WI38 (cell line): ENCODE results near the gene TNIP1.

ENCODE experiments used
- H3K4me3 ChIP-seq: 2 replicates; pipeline ENCODE4 v1.5.1; 2011; ENCODE audit warnings: low read depth, mild to moderate bottlenecking, control low read depth, low read length
- CTCF ChIP-seq: IDR thresholded peaks from 2 replicates; pipeline ENCODE4 v1.5.1; 2012; ENCODE audit warnings: low read depth, mild to moderate bottlenecking, control low read depth, low read length

TNIP1 gene

GRCh38 chr5:151026679-151027078 is 54.2 kb downstream of the TNIP1 start:
- no peak overlapping the region for H3K4me3 ChIP-seq
- TF ChIP-seq CTCF, result no peak

GRCh38 chr5:151026088-151026487 is 54.7 kb downstream of the TNIP1 start:
- no peak for TF ChIP-seq CTCF
- H3K4me3 ChIP-seq, result no peak overlapping the region

GRCh38 chr5:151025250-151025606 is 55.6 kb downstream of the TNIP1 start:
- no peak for TF ChIP-seq CTCF
- H3K4me3 ChIP-seq, result no peak overlapping the region

- TF ChIP-seq CTCF, result no peak
- H3K4me3 ChIP-seq, result no peak overlapping the region
These were observed 56.2 kb downstream of the TNIP1 start for GRCh38 chr5:151024440-151025249.

- TF ChIP-seq CTCF, result no peak
- no peak overlapping the region for H3K4me3 ChIP-seq
These were observed 57.2 kb downstream of the TNIP1 start for GRCh38 chr5:151023651-151024050.

- no peak overlapping the region for H3K4me3 ChIP-seq
- no peak for TF ChIP-seq CTCF
These were observed 57.7 kb downstream of the TNIP1 start for GRCh38 chr5:151023047-151023615.

GRCh38 chr5:151022511-151023018 is 58.3 kb downstream of the TNIP1 start:
- H3K4me3 ChIP-seq, result no peak overlapping the region
- no peak for TF ChIP-seq CTCF
